Fibroblast of skin of scalp (primary cell): Measurements from ENCODE around the gene OR5D18. TPM values are rescaled to one million over a fixed set of nuclear protein-coding genes. Genes with fewer than 3 reads are reported as not detected.
"Not testable (repeated sequence)": the region's sequence is repeated elsewhere in the genome, so short reads cannot be mapped to it uniquely, and the experiment has no call there.

ENCODE experiments used
- DNase-seq: peaks from one replicate; pipeline ENCODE4 v3.0.0-alpha.2; 2013
- polyA plus RNA-seq, 2 experiments: library from polyadenylated mRNA; unstranded; fragments of 120-200 nt; gene quantifications; one replicate each; pipeline ENCODE4 v1.2.1, GENCODE V29; 2013; ENCODE audit not compliant: insufficient read length in 2 of 2

The OR5D18 gene
- not detected for polyA plus RNA-seq (2013, experiment 1 of 2; ENCODE audit: insufficient read length)
- not detected for polyA plus RNA-seq (2013, experiment 2 of 2; ENCODE audit: insufficient read length)

DNA sequence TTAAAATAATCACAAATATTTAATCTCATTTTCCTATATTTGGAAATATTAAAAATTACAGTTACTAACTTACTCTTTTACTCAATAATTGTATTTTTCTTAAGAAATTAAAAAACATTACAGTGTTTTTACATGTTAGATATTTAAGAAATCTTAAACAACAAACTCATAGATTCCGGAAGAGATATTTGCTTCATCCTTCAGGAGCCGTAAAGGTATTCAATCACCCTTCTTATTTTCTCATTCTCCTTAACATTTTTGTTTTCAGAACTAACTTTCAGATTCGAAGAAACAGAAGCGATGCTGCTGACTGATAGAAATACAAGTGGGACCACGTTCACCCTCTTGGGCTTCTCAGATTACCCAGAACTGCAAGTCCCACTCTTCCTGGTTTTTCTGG lies at the start of gene OR5D18:
Gene OR5D18 (plus strand): TSS at position 301 of the 400 bp plus-strand sequence. CDS start 0 bp downstream, at position 301.
- DNase-seq, result no peak

DNA sequence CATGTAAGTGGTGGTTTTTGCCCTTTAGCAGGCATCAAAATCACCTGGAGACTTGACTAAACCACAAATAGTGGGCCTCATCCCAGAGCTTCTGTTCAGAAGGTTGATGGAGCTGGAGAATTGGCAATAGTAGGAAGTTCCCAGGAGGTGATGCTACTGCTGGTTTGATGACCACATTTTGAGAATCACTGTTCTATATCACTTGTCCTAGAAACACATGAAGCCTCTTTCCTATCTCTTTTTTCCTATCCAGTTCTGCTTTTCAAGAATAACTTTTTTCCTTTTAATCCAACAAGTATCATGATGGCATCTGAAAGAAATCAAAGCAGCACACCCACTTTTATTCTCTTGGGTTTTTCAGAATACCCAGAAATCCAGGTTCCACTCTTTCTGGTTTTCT lies 46.3 kb upstream of the OR5D18 start, which contains the start of gene OR5D13:
Gene OR5D13 (plus strand): TSS at position 301 of the 400 bp plus-strand sequence. CDS start 0 bp downstream, at position 301.
- no peak for DNase-seq

DNA sequence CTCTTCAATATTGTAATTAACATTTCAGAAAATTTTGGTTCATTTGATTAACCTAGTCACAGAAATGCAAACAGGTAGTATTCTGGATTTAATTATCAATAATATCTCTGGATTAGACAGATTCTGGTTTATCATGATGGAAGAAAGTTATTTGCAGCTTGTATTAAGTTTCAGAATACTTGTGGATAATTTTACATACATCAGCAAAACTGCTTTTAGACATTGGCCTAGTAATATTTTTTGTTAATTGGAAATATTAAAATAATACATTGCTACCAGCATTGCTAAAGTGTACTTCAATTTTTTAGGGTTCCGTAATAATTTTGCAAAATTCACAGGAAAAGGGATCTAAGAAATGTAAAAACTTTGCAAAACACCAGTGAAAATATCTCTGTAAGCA lies 27.8 kb upstream of the OR5D18 start:
- no peak for DNase-seq

DNA sequence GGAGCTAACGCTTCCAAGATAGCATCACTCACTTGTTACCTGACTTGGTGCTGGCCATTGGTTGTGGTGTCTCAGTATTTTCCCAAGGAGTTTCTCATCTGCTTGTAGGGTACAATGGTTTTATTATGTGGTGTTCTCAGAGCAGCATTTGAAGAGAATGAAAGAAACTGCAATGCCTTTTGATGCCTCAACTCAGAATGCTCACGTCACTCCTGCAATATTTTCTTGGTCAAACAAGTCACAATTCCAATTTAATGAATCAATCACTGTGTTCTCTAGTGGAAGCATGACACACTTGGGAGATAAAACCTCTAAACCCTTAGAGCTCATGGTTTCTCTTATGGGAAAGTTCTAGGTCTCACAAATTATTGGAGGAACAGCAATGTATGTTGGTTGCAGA lies 26.1 kb upstream of the OR5D18 start:
- DNase-seq, result no peak

DNA sequence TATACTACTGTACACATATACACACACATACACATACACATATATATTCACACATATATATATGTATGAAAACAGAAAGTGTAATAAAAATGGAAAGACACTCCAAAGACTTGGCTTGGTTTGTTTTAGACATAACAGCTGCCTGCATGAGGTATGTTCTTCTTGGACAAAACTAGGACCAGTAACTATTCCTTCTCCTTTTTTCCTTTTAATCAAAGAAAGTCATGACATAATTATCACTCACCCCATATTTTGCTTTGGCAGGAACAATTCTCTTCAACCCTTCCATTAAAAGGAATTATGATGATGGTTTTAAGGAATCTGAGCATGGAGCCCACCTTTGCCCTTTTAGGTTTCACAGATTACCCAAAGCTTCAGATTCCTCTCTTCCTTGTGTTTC lies 24.2 kb upstream of the OR5D18 start, which contains the start of gene OR5D14:
Gene OR5D14 (plus strand): TSS at position 301 of the 400 bp plus-strand sequence. CDS start 0 bp downstream, at position 301.
- DNase-seq, result no peak

DNA sequence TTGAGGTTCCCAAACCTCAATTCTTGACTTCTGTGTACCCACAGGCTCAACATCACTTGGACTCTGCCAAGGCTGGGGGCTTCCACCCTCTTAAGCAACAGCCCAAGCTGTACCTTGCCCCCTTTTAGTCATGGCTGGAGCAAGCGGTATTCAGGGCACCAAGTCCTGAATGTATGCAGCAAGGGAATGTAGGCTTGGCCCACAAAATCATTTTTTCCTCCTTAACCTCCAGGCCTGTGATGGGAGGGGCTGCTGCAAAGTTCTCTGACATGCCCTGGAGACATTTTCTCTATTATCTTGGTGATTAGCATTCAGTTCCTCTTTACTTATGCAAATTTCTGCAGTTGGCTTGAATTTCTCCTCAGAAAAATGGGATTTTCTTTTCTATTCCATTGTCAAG lies 13.2 kb upstream of the OR5D18 start:
- DNase-seq, result no peak

DNA sequence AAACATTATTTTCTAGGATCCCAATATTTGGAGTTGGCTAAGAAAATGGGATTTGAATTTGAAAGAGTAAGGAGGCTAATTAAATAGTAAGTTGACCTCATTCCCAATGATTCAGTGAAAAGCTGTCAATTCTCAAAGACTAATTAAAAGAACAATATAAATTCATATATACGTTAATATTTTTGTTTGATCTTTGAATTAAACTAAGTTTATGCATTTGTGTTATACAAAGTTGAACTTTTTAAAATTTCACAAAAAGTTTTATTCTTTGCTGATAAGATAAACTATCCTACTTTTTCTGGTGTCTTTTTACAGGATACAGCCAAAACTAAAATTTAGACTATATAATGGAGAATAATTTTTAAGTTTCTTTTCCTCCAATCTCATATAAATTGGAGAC lies 8.4 kb upstream of the OR5D18 start, which contains the start of gene OR5L1:
Gene OR5L1 (plus strand): TSS at position 301 of the 400 bp plus-strand sequence. CDS start 100 bp downstream, outside the sequence.
- DNase-seq, result no peak

DNA sequence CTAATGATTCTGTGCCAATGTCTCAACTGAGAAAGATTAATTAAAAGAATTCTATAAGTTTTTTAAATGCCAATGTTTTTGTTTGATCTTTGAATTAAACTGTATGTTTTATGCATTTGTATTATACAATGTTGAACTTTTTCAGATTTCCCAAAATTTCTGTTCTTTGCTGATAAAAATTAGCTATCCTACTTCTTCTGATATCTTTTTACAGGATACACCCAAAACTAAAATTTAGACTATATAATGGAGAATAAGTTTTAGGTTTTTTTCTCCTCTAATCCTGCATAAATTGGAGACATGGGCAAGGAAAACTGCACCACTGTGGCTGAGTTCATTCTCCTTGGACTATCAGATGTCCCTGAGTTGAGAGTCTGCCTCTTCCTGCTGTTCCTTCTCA lies 7.5 kb downstream of the OR5D18 start, which contains the start of gene OR5L2:
Gene OR5L2 (plus strand): TSS at position 301 of the 400 bp plus-strand sequence. CDS start 0 bp downstream, at position 301.
- no peak for DNase-seq

DNA sequence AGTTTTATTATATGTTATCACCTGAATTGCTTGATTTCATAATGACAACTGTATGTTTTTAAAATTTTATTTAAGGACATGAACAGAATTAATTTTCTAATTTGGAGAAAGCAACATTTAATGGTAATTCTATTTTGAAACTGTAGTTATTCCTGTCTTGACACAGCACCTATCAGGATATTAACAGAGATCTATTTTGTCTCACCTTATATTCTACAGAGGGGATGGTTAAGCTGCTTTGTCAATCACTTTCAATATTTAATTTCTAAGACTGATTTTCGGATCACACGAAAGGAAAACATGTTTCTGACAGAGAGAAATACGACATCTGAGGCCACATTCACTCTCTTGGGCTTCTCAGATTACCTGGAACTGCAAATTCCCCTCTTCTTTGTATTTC lies 19.0 kb downstream of the OR5D18 start, which contains the start of gene OR5D16:
Gene OR5D16 (plus strand): TSS at position 301 of the 400 bp plus-strand sequence. CDS start 0 bp downstream, at position 301.
- DNase-seq, result no peak

DNA sequence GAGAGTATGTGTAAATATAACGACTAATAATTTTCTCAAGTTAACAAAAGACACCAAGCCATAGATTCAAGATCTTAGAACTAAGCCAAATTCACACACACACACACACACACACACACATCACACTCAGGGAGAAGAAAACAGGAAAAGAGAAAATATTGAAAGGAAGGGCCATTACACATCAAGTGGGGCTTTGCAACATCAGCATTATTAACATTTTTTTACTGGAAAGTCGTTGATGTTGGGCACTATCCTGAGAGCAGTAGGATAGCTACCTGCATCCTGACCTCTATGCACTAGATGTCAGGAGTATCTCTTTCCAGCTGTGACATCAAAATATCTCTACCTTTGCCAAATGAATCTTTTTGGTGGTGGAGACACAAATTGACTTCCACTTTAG lies 28.0 kb downstream of the OR5D18 start:
- no peak for DNase-seq

DNA sequence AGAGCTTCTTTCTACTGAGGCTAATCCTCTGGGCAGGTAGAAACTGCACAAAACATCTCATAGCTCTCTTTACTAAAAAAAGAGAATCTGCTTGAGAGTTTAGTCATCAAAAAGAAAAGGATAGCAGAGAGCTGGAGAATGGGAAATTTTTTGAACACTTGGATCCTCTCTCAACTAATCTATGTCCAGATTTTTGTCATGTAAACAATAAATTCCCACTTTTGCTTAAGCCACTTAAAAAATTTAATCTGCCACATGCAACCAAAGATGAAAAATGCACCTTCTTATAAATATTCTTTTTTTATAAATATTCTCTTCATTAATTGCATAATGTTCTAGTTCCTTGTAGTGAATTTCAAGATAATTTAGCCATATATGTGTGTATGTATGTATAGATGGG lies 29.6 kb downstream of the OR5D18 start:
- no peak for DNase-seq

DNA sequence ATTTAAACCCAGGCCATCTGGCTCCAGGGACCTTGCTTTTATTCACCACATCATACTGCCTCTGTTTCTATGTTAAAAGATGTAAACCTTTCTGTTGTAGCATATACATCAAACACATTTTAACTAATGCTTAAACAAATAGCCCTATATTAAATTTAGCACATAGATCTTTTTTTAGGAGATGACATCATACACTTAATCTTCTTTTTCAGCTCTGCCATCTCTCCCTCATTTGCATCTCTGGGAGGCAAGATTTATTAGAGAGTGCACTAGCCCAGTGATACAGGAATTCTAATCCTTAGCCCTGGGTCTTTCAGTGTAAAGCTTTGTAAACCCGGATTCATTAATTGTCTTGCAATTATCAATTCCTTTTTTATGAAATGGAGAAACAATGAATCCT lies 32.7 kb downstream of the OR5D18 start:
- no peak for DNase-seq

DNA sequence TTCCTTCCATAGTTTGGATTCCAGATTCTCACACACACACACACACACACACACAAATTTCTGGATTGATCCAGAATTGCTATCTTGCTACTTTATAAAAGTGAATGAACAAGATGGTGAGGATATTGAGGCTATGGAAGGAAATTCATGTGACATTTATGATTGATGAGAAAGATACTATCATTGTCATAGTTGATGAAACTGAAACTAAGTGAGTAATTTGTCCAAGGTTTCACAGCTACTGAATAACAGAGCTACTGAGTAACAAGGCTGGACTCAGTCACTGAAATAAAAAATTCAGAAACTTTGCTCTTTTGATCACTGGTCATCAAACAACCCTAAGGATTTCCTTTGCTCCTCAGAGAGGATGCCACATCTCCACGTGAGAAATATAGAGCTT lies 35.3 kb downstream of the OR5D18 start:
- DNase-seq, result no peak

DNA sequence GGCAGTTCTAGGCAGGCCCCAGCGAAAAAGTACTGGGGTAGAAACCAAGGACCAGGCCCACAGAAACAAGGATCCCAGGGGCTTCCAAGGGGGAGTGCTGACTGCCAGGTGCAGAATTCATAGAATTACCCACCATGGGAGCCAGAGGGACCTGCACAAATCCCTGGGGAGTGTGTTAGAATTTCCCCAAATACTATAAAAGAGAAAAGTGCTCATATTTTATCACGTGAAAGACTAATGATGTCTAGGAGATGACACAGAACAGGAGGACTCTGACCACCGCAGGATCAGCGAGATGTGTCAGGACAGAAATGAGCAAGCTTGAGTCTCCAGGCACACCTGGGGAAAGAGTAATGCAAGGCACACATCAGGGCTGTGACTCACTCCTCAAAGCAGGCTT lies 47.9 kb downstream of the OR5D18 start:
- DNase-seq, result not testable (repeated sequence)
